ENCODE results near the gene THUMPD1.

GRCh38 chr16:20689668-20690067 is 52.0 kb downstream of the THUMPD1 start:
- TF ChIP-seq CTCF (conservative IDR thresholded peaks at IDR 0.05) = no peak
- TF ChIP-seq EZH2 (IDR thresholded peaks at IDR 0.05; ENCODE audit: low read depth) = no peak

Measured in PC-9 (cell line).